Mammary epithelial cell (primary cell): Measurements from ENCODE around the gene MYO18A.

Experiments
- CTCF ChIP-seq, 2 donors: IDR thresholded peaks in 1 of 2; conservative IDR thresholded peaks in 1 of 2; 2 replicates each; pipeline ENCODE4 v1.5.1; 2011 to 2012; ENCODE audit warnings: inconsistent platforms in 2 of 2, low read length in 2 of 2, mild to moderate bottlenecking in 2 of 2, control low read depth in 1 of 2, low read depth in 1 of 2; ENCODE audit not compliant: insufficient read depth in 1 of 2; ENCODE audit errors: extremely low read depth in 1 of 2
- EZH2 ChIP-seq: IDR thresholded peaks from 2 replicates; pipeline ENCODE4 v1.6.1; 2012; ENCODE audit warnings: low read length, inconsistent platforms, borderline replicate concordance

DNA sequence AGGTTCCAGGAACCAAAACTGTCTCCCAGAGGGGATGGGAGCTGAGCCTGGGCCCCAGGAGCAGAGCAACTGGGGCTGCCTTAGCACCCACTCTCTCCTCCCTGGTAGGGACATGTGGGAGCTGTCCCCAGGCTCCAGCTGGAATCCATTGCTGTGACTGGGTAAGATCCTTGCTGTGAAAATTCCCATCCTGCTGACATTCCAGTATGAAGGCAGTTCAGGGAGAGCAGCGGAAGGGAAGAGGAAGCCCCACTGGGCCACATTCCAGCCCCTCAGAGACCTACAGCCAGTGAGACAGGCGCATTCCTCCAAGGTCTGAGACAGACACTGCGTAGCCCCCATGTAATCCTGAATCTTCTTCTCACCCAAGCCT, 24.2 kb downstream of the MYO18A start:
- TF ChIP-seq CTCF (conservative IDR thresholded peaks at IDR 0.05 in 1 of 2, IDR thresholded peaks at IDR 0.05 in 1 of 2; ENCODE audit: extremely low read depth in 1 of 2, insufficient read depth in 1 of 2, low read depth in 1 of 2, low read length in 2 of 2) (no peak), EZH2 (no peak)
